Smooth muscle cell of trachea (primary cell): ENCODE results near the gene CASTOR1. TPM values are rescaled to one million over a fixed set of nuclear protein-coding genes. Genes with fewer than 3 reads are reported as not detected.

ENCODE experiments used
- total RNA-seq: library from RNA; depleted of rRNA; stranded (reverse); fragments of >200 nt; gene quantifications from 2 replicates; pipeline ENCODE4 v1.2.1, GENCODE V29; 2014

CASTOR1 gene
- total RNA-seq: 6.4 and 18.0 TPM in 2 replicates

DNA sequence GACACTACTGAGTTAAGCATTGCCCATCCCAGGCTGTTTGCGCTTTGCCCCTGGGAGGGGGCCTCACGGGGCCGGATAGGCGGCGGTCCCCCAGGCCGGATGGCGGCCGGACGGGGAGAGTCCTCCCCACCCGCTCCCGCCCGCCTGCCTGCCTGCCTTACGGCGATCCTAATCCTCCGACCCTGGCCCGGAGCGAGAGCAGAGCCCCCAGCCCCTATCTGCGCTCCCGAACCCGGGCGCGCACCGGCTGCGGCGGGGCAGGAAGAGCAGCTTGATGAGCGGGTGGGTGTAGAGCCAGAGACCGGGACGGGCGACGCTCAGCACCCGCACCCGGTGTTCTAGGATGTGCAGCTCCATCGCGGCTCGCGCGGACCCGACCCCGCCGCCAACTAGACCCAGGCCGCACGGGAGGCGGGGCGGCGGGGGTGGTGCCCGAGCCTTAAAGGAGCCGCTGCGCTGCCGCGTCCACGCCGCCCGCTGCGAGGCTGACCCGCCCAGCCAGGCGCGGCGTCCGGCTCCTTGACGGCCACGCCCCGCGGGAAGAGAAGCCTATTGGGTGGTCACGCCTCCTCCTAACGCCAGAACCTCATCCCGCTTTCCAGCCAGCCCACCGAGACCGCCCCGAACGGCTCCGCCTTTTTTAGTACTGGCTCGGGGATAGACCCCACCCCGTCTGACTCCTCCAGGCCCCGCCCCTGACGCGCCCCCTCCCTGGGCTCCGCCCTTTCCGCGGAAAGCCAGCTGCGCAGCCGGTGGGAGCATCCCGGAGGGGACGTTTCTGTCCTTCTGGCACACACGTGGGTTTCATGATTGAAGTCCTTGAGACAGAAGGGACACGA is at the start of gene CASTOR1:
Gene CASTOR1 (minus strand): TSS at position 365 of the 839 bp plus-strand sequence. CDS start 8 bp downstream, at position 357.

DNA sequence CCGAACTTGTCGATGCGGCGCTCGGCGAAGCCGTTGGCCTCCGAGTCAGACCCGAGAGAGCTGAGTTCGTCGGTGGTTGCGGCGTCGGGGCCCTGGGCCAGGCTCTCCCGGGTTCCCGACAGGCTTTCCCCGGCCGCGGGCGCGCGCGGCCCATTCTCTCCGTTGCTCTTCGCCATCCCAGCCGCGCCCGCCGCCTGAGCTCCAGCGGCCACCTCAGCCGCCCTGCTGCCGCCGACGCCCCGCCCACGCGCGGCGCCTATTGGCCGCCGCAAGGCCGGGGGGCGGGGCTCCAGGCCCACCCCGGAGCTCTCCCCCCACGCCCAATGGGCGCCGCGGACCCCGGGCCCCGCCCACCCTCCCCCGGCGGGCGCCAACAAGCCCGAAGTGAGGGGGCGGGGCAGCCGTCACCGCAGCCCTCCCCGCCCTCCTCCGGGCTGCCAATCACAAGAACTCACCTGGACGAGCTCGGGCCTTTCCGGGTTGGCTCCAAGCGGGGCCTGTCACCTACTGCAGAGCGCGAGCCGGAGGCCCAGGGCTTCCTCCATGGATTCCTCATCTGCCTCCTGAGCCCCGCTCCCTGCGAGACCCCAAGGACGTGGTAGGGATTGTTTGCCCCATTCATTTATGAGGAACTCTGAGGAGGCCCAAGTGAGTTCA is 37.5 kb upstream of the CASTOR1 start, which contains the start of gene TBC1D10A:
Gene TBC1D10A (minus strand): TSS at position 236 of the 657 bp plus-strand sequence. CDS start 60 bp downstream, at position 176.

DNA sequence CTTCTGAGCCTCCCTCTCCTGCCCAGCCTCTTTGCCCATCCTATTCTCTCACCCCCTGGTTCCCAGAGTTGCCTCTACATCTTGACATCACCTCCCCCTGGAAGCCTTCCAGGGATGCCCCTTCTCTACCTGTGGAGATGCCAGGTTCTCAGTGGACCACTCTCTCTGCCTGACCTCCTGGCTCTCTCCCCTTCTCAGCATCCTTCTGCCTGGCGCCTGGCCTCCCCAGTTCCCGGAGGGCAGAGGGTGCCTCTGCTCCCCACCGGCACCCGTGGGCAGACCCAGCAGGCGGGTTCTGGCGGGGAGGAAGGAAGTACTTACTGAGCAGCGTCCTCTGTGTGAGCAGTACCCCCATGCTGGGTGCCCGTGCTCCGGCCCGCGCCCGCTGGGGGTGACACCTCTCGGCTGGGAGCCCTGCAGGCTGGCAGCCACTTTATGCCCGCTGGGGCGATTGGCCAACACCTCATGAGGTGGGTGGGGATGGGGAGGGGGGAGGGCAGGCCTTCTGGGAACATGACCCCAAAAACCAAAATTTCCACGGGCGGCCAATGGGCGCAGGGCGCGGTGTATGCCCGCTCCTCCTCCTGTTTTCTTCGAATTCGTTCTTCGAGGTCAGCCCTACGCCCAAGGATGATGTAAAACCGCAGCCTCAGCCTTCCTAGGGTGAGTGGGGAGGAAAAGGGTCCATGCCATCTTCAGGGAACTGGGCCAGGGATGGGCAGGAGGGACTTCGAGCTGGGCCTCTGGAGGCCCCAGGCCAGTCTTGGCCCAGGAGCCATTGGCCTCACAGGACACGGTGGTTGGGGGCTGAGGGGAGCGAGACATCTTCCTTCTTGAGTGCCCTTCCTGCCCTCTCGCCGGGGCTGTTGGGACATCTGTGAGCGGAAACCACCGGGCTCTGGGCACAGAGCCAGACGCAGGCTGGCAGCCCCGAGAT is 22.6 kb downstream of the CASTOR1 start, which contains the start of gene OSM:
Gene OSM (minus strand): TSS at position 407 of the 937 bp plus-strand sequence. CDS start 52 bp downstream, at position 355.

DNA sequence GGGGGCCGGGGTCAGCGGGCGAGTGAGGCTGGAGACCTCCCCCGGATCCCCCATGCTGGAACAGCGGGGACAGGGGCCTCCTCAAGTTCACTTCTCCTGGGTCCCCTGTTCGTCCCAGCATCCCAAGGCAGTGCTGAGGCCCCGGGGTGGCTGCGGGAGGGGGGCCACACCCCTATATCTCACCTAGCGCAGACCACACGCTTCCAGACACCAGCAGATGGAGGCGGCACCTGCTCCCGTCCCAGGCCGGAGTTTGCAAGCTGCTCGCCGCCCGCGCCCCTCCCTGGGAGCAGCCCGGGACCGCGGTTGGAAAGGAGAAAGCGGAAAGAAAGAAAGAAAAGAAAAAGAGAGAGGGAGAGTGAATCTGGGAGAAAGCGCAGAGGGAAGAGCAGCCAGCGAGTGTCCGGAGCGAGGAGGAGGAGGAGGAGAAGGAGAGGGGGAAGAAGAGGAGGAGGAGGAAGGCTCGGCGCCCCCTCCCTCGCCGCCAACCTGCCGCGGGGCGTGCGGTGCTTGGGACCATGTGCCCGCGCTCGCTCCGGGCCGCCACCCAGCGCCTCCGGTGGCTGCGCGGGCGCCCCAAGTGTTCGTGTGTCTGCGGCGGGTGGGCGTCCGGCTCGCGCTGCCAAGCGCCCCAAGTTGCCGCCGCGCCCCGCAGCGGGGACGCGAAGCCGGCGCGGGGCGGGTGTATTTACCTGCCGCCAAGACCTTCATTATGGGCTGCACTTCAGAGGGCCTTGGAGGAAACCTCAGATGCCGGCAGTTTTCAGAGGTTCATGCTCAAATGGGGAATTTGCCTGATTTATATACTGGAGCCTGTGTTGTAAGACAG is 43.1 kb downstream of the CASTOR1 start, which contains the start of gene LIF:
Gene LIF (minus strand): TSS at position 775 of the 829 bp plus-strand sequence. CDS start 64 bp downstream, at position 711.

Other genes with a start within 250 kb of the CASTOR1 start
- gene HORMAD2, start 209.0 kb downstream of the CASTOR1 start, total RNA-seq: 0.15 TPM in 1 of 2 replicates, not detected in the other
- 10.6 and 40.4 TPM in 2 replicates for gene LIF, start 42.7 kb downstream of the CASTOR1 start, total RNA-seq
- gene OSM, start 22.7 kb downstream of the CASTOR1 start, total RNA-seq: not detected in 2 replicates
- 22.8 and 26.3 TPM in 2 replicates for gene TBC1D10A, start 37.4 kb upstream of the CASTOR1 start, total RNA-seq
- gene SF3A1, start 67.4 kb upstream of the CASTOR1 start, total RNA-seq: 19.2 and 23.0 TPM in 2 replicates
- gene CCDC157, start 67.5 kb upstream of the CASTOR1 start, total RNA-seq: 2.3 and 4.0 TPM in 2 replicates
- gene RNF215, start 97.9 kb upstream of the CASTOR1 start, total RNA-seq: 21.8 and 37.4 TPM in 2 replicates
- gene SEC14L2, start 107.5 kb upstream of the CASTOR1 start, total RNA-seq: 12.7 and 25.3 TPM in 2 replicates
- gene MTFP1, start 136.3 kb upstream of the CASTOR1 start, total RNA-seq: 4.7 and 8.4 TPM in 2 replicates
- gene SEC14L3, start 182.5 kb upstream of the CASTOR1 start, total RNA-seq: not detected in 2 replicates
- 0.50 TPM in 1 of 2 replicates, not detected in the other for gene SEC14L4, start 216.2 kb upstream of the CASTOR1 start, total RNA-seq